Osteocyte (in vitro differentiated cells): ENCODE results near the gene RNF145. TPM values are rescaled to one million over a fixed set of nuclear protein-coding genes. Genes with fewer than 3 reads are reported as not detected.

Experiments
- DNase-seq: peaks from one replicate; pipeline ENCODE4 v3.0.0; 2021; ENCODE audit warnings: mixed read lengths; ENCODE audit not compliant: unreplicated experiment; ENCODE audit errors: extremely low spot score
- H3K27ac Mint-ChIP-seq: one replicate; pipeline ENCODE4 v1.8.0; 2021; ENCODE audit warnings: mild to moderate bottlenecking, mixed read lengths; ENCODE audit not compliant: unreplicated experiment
- H3K27me3 Mint-ChIP-seq: one replicate; pipeline ENCODE4 v1.8.0; 2021; ENCODE audit warnings: mixed read lengths; ENCODE audit not compliant: unreplicated experiment
- H3K36me3 Mint-ChIP-seq: one replicate; pipeline ENCODE4 v1.8.0; 2021; ENCODE audit warnings: mixed read lengths; ENCODE audit not compliant: unreplicated experiment
- H3K4me1 Mint-ChIP-seq: one replicate; pipeline ENCODE4 v1.8.0; 2021; ENCODE audit warnings: mixed read lengths; ENCODE audit not compliant: unreplicated experiment
- H3K4me3 Mint-ChIP-seq: one replicate; pipeline ENCODE4 v1.8.0; 2021; ENCODE audit warnings: mild to moderate bottlenecking, moderate library complexity, mixed read lengths; ENCODE audit not compliant: unreplicated experiment
- H3K9me3 Mint-ChIP-seq: one replicate; pipeline ENCODE4 v1.8.0; 2021; ENCODE audit warnings: mixed read lengths; ENCODE audit not compliant: unreplicated experiment
- CTCF ChIP-seq: fragments of 200-600 bp; sonication (generic); IDR thresholded peaks from 2 replicates; pipeline ENCODE4 v1.5.0; 2021; ENCODE audit warnings: antibody characterized with exemption, mild to moderate bottlenecking, moderate library complexity
- total RNA-seq: library from RNA; stranded (reverse); gene quantifications from 2 replicates; pipeline ENCODE4 v1.2.1, GENCODE V29; 2021

The RNF145 gene
- total RNA-seq, 1 donor from 2014 or later = 93.4 TPM

GRCh38 chr5:159130871-159131270, 78.5 kb downstream of the RNF145 start:
- H3K27me3 Mint-ChIP-seq = peaks cover 4% of the 10 kb centered on the region
- H3K4me3 Mint-ChIP-seq = no peak overlapping the region
- no peak for DNase-seq
- H3K4me1 Mint-ChIP-seq = peaks cover 21% of the 10 kb centered on the region
- TF ChIP-seq CTCF = no peak
- peaks cover under 1% of the 10 kb centered on the region for H3K36me3 Mint-ChIP-seq
- no peak overlapping the region for H3K27ac Mint-ChIP-seq
- H3K9me3 Mint-ChIP-seq = peaks cover 2% of the 10 kb centered on the region

GRCh38 chr5:159128070-159128541, 81.2 kb downstream of the RNF145 start:
- Mint-ChIP-seq H3K27me3 (peaks cover 8% of the 10 kb centered on the region), H3K27ac (no peak overlapping the region), H3K4me3 (no peak overlapping the region), H3K4me1 (peaks cover 17% of the 10 kb centered on the region), H3K36me3 (peaks cover 6% of the 10 kb centered on the region), H3K9me3 (peaks cover 22% of the 10 kb centered on the region)
- DNase-seq = no peak
- TF ChIP-seq CTCF = no peak

GRCh38 chr5:159123700-159124099, 85.7 kb downstream of the RNF145 start:
- no peak for TF ChIP-seq CTCF
- Mint-ChIP-seq H3K4me1 (peaks cover 8% of the 10 kb centered on the region), H3K9me3 (peaks cover 27% of the 10 kb centered on the region), H3K36me3 (peaks cover 6% of the 10 kb centered on the region), H3K27me3 (peaks cover 8% of the 10 kb centered on the region), H3K4me3 (no peak overlapping the region), H3K27ac (no peak overlapping the region)
- DNase-seq = no peak

- Mint-ChIP-seq H3K9me3 (peaks cover 27% of the 10 kb centered on the region), H3K27me3 (peaks cover 8% of the 10 kb centered on the region), H3K27ac (no peak overlapping the region), H3K36me3 (peaks cover 6% of the 10 kb centered on the region), H3K4me3 (no peak overlapping the region), H3K4me1 (peaks cover 8% of the 10 kb centered on the region)
- DNase-seq = no peak
- no peak for TF ChIP-seq CTCF
Observed at GRCh38 chr5:159123189-159123588, 86.2 kb downstream of the RNF145 start.

- DNase-seq = no peak
- Mint-ChIP-seq H3K4me3 (no peak overlapping the region), H3K27ac (no peak overlapping the region), H3K27me3 (peaks cover 4% of the 10 kb centered on the region), H3K36me3 (peaks cover 6% of the 10 kb centered on the region), H3K4me1 (peaks cover 8% of the 10 kb centered on the region), H3K9me3 (peaks cover 26% of the 10 kb centered on the region)
- TF ChIP-seq CTCF = no peak
Observed at GRCh38 chr5:159121061-159121460, 88.3 kb downstream of the RNF145 start.
